ENCODE measurements around the gene PPM1M. TPM values are rescaled to one million over a fixed set of nuclear protein-coding genes. Genes with fewer than 3 reads are reported as not detected.

The PPM1M gene
- total and polyA plus RNA-seq, 10 of the 15 experiments (the other 5 are each of a cell fraction or from before 2014, with no cell fraction given): 7.3 to 24.8 (median 15.8) TPM

- no peak for TF ChIP-seq CTCF (IDR thresholded peaks at IDR 0.05 in 2 of 3, conservative IDR thresholded peaks at IDR 0.05 in 1 of 3; ENCODE audit: control insufficient read depth in 2 of 3, extremely low read depth in 1 of 3, insufficient read depth in 1 of 3, low read depth in 3 of 3, low read length in 3 of 3)
- TF ChIP-seq IRF5 (IDR thresholded peaks at IDR 0.05; ENCODE audit: borderline replicate concordance): no peak
Measured at GRCh38 chr3:52213901-52214300, 31.7 kb upstream of the PPM1M start (continued).

- intact Hi-C loops (cut with micrococcal nuclease; ENCODE audit: unreplicated experiment): no loop called here
- CTCF ChIA-PET: interaction anchor here (0.7 to 1.2 kb wide), 2 partner anchors 10 to 192 kb away, joined by 3 to 4 read pairs; no protein-coding TSS in a partner anchor
Measured at GRCh38 chr3:52215351-52215750, 30.2 kb upstream of the PPM1M start.

More at GRCh38 chr3:52215351-52215750, 30.2 kb upstream of the PPM1M start:
- BruUV-seq (replicated peaks): no TSS peak
- Histone ChIP-seq H3K9me3 (replicated peaks; ENCODE audit: control insufficient read depth, insufficient read depth, low read length) (no peaks in the 10 kb centered on the region), H3K36me3 (ENCODE audit: control insufficient read depth in 2 of 2, insufficient read depth in 2 of 2, low read length in 1 of 2) (peaks cover 16 to 26% of the 10 kb centered on the region in 2 experiments), H3K4me1 (ENCODE audit: control insufficient read depth, insufficient read depth, low read length) (peaks cover 14% of the 10 kb centered on the region), H3K79me2 (ENCODE audit: control insufficient read depth, insufficient read depth, low read length) (no peaks in the 10 kb centered on the region), H3K27me3 (replicated peaks in 1 of 2; ENCODE audit: control insufficient read depth in 2 of 2, insufficient read depth in 2 of 2, low read length in 1 of 2) (no peaks in the 10 kb centered on the region), H3K9ac (ENCODE audit: control insufficient read depth, insufficient read depth, low read length) (no peak overlapping the region), H2AFZ (ENCODE audit: control insufficient read depth, low read depth, low read length) (no peak overlapping the region), H4K20me1 (ENCODE audit: control insufficient read depth, insufficient read depth) (no peaks in the 10 kb centered on the region), H3K4me2 (ENCODE audit: control insufficient read depth, insufficient read depth) (no peak overlapping the region), H3K27ac (ENCODE audit: control insufficient read depth, insufficient read depth) (no peak overlapping the region), H3K4me3 (no peak overlapping the region)
- WGBS (ENCODE audit: insufficient coverage, insufficient replicate concordance, low lambda C conversion rate, missing lambda C conversion rate): 94% methylated on average over 7 of the region's 7 CpGs
- ATAC-seq (no peak), FAIRE-seq (no peak), DNase-seq (ENCODE audit: low read depth, low spot score) (no peak)
- TF ChIP-seq POLR2A (IDR thresholded peaks at IDR 0.05; ENCODE audit: low read depth, low read length) (peak; percentile 41; the same call in 1 of the 2 replicates), ZNF384 (IDR thresholded peaks at IDR 0.05; ENCODE audit: borderline replicate concordance, low read depth, low read length) (no peak)
- SMC1A ChIA-PET (ENCODE audit: uncharacterized antibody, unreplicated experiment): interaction anchor here (1.3 kb wide), 2 partner anchors 10 to 13 kb away, joined by 4 to 5 read pairs; partner anchors contain the start of gene TLR9
- POLR2A ChIA-PET: no interaction called here
- RAD21 ChIA-PET (ENCODE audit: unreplicated experiment): no interaction called here
- in situ Hi-C loops (cut with MboI): no loop called here
